SK-N-SH treated with all-trans-retinoic acid at 6 μM for 48 hours (cell line): Measurements from ENCODE around the gene RHOT2.

ENCODE experiments used
- ARNTL ChIP-seq: fragments of 450-650 bp; formaldehyde crosslinking; IDR thresholded peaks from 2 replicates; pipeline ENCODE4 v1.5.0; 2020; ENCODE audit warnings: low read depth, mild to moderate bottlenecking, moderate library complexity, borderline replicate concordance
- CREB5 ChIP-seq: fragments of 250-450 bp; sonication (Bioruptor Pico); IDR thresholded peaks from 2 replicates; pipeline ENCODE4 v1.5.1; 2020; ENCODE audit warnings: low read depth, mild to moderate bottlenecking, moderate library complexity
- CSRNP3 ChIP-seq: fragments of 250-450 bp; sonication (Bioruptor Pico); IDR thresholded peaks from 2 replicates; pipeline ENCODE4 v1.5.1; 2021; ENCODE audit warnings: mild to moderate bottlenecking, moderate library complexity
- ESRRG ChIP-seq: fragments of 250-450 bp; sonication (Bioruptor Pico); IDR thresholded peaks from 2 replicates; pipeline ENCODE4 v1.6.1; 2021; ENCODE audit warnings: mild to moderate bottlenecking
- ISL1 ChIP-seq: fragments of 250-450 bp; sonication (Bioruptor Pico); IDR thresholded peaks from 2 replicates; pipeline ENCODE4 v2.1.2; 2022; ENCODE audit warnings: mild to moderate bottlenecking, moderate library complexity
- OSR1 ChIP-seq: fragments of 250-450 bp; sonication (Bioruptor Pico); IDR thresholded peaks from 2 replicates; pipeline ENCODE4 v1.8.0; 2022; ENCODE audit warnings: moderate library complexity, mild to moderate bottlenecking, inconsistent platforms
- ZC3H10 ChIP-seq: fragments of 250-450 bp; sonication (Bioruptor Pico); IDR thresholded peaks from 2 replicates; pipeline ENCODE4 v1.5.1; 2021; ENCODE audit warnings: mild to moderate bottlenecking, moderate library complexity
- ZNF565 ChIP-seq: fragments of 450-650 bp; formaldehyde crosslinking; conservative IDR thresholded peaks from 2 replicates; pipeline ENCODE4 v1.5.0; 2020; ENCODE audit warnings: low read depth, mild to moderate bottlenecking, moderate library complexity
- TF ChIP-seq, protein P1 (sequence below): fragments of 250-450 bp; sonication (Bioruptor Pico); IDR thresholded peaks from 2 replicates; pipeline ENCODE4 v1.8.0; 2020; ENCODE audit warnings: mild to moderate bottlenecking, moderate library complexity, borderline replicate concordance

- TF ChIP-seq ESRRG (no peak), CSRNP3 (CRISPR knock-in tag) (no peak), ISL1 (no peak), CREB5 (CRISPR knock-in tag) (no peak), ZC3H10 (no peak), OSR1 (CRISPR knock-in tag) (no peak), ARNTL (CRISPR knock-in tag) (no peak), ZNF565 (no peak)
- TF ChIP-seq, protein P1, sequence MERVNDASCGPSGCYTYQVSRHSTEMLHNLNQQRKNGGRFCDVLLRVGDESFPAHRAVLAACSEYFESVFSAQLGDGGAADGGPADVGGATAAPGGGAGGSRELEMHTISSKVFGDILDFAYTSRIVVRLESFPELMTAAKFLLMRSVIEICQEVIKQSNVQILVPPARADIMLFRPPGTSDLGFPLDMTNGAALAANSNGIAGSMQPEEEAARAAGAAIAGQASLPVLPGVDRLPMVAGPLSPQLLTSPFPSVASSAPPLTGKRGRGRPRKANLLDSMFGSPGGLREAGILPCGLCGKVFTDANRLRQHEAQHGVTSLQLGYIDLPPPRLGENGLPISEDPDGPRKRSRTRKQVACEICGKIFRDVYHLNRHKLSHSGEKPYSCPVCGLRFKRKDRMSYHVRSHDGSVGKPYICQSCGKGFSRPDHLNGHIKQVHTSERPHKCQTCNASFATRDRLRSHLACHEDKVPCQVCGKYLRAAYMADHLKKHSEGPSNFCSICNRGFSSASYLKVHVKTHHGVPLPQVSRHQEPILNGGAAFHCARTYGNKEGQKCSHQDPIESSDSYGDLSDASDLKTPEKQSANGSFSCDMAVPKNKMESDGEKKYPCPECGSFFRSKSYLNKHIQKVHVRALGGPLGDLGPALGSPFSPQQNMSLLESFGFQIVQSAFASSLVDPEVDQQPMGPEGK, result no peak
Measured at GRCh38 chr16:628321-629061, 39.4 kb upstream of the RHOT2 start.
